Measurements from ENCODE around the gene AOPEP.

The AOPEP gene

DNA sequence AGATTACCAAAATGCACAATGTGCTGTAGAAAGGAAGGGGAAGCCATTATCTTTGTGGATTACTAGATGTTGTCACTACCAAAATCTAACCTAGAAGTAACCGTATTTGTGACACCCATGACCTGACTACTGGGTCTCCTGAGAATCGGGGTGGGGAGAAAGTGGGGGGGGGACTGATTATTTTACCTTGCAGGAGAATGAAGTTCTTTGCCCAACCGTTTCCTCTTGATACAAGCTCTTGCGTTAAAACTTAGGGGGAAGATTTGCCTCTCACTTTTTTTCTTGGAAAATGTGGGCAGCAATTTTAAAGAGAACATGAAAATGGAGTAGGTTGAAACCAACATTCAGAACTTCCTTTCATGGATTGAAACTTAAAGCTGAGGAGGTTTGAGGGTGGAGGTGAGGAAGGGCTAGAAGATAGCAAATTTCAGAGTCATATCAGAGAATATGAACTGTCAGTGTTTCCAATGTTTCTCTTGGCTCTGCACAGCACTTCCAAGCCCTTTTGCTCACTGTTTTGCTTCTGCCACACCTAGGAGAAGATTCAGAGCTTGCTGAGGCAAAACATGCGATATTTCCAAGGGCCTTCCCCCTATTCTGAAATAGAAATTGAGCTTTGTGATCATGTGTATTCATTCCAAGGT, 280.8 kb downstream of the AOPEP start:
- Histone ChIP-seq H3K4me2 (ENCODE audit: low read length) (peak overlapping the region; percentile 74), H3K36me3 (ENCODE audit: control insufficient read depth, insufficient read depth, low read length) (peaks cover 12% of the 10 kb centered on the region), H3K4me3 (ENCODE audit: low read depth, low read length) (peak overlapping the region; percentile 100), H3K27me3 (ENCODE audit: control insufficient read depth, insufficient read depth, low read length) (no peaks in the 10 kb centered on the region), H3K4me1 (peaks cover 5% of the 10 kb centered on the region), H3K9ac (no peak overlapping the region), H3K27ac (peak overlapping the region; percentile 81), H2AFZ (no peak overlapping the region), H3K9me3 (ENCODE audit: control insufficient read depth, low read length) (no peaks in the 10 kb centered on the region), H3K79me2 (peaks cover 13% of the 10 kb centered on the region)
- TF ChIP-seq, protein P1, sequence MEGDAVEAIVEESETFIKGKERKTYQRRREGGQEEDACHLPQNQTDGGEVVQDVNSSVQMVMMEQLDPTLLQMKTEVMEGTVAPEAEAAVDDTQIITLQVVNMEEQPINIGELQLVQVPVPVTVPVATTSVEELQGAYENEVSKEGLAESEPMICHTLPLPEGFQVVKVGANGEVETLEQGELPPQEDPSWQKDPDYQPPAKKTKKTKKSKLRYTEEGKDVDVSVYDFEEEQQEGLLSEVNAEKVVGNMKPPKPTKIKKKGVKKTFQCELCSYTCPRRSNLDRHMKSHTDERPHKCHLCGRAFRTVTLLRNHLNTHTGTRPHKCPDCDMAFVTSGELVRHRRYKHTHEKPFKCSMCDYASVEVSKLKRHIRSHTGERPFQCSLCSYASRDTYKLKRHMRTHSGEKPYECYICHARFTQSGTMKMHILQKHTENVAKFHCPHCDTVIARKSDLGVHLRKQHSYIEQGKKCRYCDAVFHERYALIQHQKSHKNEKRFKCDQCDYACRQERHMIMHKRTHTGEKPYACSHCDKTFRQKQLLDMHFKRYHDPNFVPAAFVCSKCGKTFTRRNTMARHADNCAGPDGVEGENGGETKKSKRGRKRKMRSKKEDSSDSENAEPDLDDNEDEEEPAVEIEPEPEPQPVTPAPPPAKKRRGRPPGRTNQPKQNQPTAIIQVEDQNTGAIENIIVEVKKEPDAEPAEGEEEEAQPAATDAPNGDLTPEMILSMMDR (IDR thresholded peaks at IDR 0.05): no peak

DNA sequence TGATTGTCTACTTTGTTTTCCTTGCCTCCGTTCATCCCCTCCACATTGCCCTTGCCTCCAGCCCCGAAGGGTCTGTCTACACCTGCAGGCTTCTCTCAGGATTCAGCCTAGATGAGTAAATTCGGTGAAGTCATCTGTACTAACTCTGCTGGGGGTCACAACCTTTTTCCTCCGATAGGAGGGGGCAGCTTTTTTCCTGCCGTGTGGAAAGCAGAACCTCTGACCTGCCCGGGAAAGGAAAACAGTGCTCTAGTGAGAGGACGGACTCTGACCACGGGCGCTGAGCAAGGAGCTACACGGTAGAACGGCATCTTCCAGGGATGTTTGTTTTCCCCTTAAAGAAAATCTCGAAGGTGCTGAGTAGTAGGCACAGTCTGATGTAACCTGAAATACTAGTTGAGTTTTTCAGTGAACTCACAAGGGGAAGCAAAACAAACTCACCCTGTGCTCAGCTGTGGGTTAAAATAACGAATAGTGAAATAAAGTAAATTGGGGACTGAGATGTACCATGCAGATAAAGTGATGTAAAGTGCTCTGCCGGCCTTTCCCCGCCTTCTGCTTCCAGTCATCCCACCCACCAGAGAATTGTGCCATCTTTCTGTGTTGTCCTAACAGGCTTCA, 281.8 kb downstream of the AOPEP start:
- peak overlapping the region; percentile 100 for H3K4me3 ChIP-seq (ENCODE audit: low read depth, low read length)
- no peaks in the 10 kb centered on the region for H3K9me3 ChIP-seq (ENCODE audit: control insufficient read depth, low read length)
- no peak overlapping the region for H3K9ac ChIP-seq
- H3K79me2 ChIP-seq: peaks cover 13% of the 10 kb centered on the region
- peaks cover 12% of the 10 kb centered on the region for H3K36me3 ChIP-seq (ENCODE audit: control insufficient read depth, insufficient read depth, low read length)
- peak overlapping the region; percentile 74 for H3K4me2 ChIP-seq (ENCODE audit: low read length)
- H3K27ac ChIP-seq: peak overlapping the region; percentile 81
- H3K4me1 ChIP-seq: peaks cover 5% of the 10 kb centered on the region
- no peaks in the 10 kb centered on the region for H3K27me3 ChIP-seq (ENCODE audit: control insufficient read depth, insufficient read depth, low read length)
- TF ChIP-seq, protein P1 (IDR thresholded peaks at IDR 0.05): no peak
- no peak overlapping the region for H2AFZ ChIP-seq

DNA sequence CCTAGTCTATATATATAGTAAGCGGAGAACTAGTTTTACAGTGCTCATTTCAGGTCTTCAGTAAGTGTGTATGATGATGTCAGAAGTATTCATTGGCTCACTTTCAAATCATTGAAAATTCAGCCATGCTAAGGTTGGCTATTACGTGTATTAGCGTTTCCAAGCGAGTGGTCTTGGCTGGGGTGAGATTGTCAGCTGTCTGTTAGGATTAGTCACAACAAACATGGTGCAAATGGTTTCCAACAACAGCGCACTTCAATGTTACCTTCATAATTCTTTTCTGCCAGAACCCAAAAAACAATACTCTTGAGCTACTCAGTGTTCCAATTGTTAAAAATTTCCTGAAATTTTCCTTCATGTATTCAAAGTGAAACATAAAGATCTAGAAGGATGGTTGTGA, 283.0 kb downstream of the AOPEP start:
- H3K4me1 ChIP-seq: no peaks in the 10 kb centered on the region
- H3K4me3 ChIP-seq (ENCODE audit: low read depth, low read length): peak overlapping the region; percentile 100
- no peaks in the 10 kb centered on the region for H3K27me3 ChIP-seq (ENCODE audit: control insufficient read depth, insufficient read depth, low read length)
- H3K4me2 ChIP-seq (ENCODE audit: low read length): peak overlapping the region; percentile 74
- H3K27ac ChIP-seq: peak overlapping the region; percentile 12
- H3K79me2 ChIP-seq: peaks cover 22% of the 10 kb centered on the region
- no peaks in the 10 kb centered on the region for H3K9me3 ChIP-seq (ENCODE audit: control insufficient read depth, low read length)
- H3K36me3 ChIP-seq (ENCODE audit: control insufficient read depth, insufficient read depth, low read length): peaks cover 12% of the 10 kb centered on the region
- H3K9ac ChIP-seq: no peak overlapping the region
- no peak overlapping the region for H2AFZ ChIP-seq
- TF ChIP-seq, protein P1 (IDR thresholded peaks at IDR 0.05): no peak

DNA sequence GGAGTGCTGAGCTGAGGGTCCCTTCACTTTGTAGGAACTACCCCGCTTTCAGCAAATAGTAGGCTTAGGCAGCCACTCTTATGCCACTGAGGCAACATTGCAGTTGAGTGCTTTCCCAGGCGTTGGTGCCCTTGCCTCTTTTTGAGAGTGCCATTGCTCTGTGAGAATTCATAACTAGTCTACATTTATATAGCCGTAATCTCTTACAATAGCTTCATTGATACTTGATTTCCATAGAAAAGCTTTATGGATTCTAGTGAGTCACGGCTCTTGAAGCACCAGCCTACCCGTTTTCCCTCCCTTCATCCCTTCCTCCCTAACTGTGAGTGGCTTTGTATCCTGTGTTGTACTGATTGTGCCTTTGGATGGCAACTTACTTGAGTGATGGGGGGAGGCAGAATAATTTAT, 283.9 kb downstream of the AOPEP start:
- H3K9me3 ChIP-seq (ENCODE audit: control insufficient read depth, low read length): no peaks in the 10 kb centered on the region
- no peaks in the 10 kb centered on the region for H3K4me1 ChIP-seq
- TF ChIP-seq, protein P1 (IDR thresholded peaks at IDR 0.05): no peak
- H3K4me3 ChIP-seq (ENCODE audit: low read depth, low read length): peak overlapping the region; percentile 64
- no peaks in the 10 kb centered on the region for H3K27me3 ChIP-seq (ENCODE audit: control insufficient read depth, insufficient read depth, low read length)
- peak overlapping the region; percentile 84 for H3K4me2 ChIP-seq (ENCODE audit: low read length)
- H3K36me3 ChIP-seq (ENCODE audit: control insufficient read depth, insufficient read depth, low read length): peaks cover 12% of the 10 kb centered on the region
- H2AFZ ChIP-seq: no peak overlapping the region
- no peak overlapping the region for H3K9ac ChIP-seq
- no peak overlapping the region for H3K27ac ChIP-seq
- H3K79me2 ChIP-seq: peaks cover 26% of the 10 kb centered on the region
